Upper lobe of left lung (tissue), 6 donors: ENCODE measurements around the gene AMZ1. TPM values are rescaled to one million over a fixed set of nuclear protein-coding genes. Genes with fewer than 3 reads are reported as not detected.
A peak's percentile ranks its signal among the peaks of the same experiment; 100 is the strongest.

Experiments used
- ATAC-seq, 2 donors: fragments of 200-7000 bp; cut with Tn5 transposase; one replicate each; pipeline ENCODE4 v1.9.1; 2022; ENCODE audit warnings: mild to moderate bottlenecking in 2 of 2, moderate library complexity in 2 of 2; ENCODE audit not compliant: low FRiP score in 2 of 2
- DNase-seq, 2 donors: peaks; one replicate each; pipeline ENCODE4 v3.0.0-alpha.2; 2019 to 2020
- H3K27ac ChIP-seq, 4 donors: fragments of 200-600 bp; sonication (generic); one replicate each; pipeline ENCODE4 v1.5.1; 2016 to 2019
- H3K27me3 ChIP-seq, 4 donors: fragments of 200-600 bp; sonication (generic); one replicate each; pipeline ENCODE4 v1.5.1; 2017 to 2019
- H3K36me3 ChIP-seq, 4 donors: fragments of 200-600 bp; sonication (generic); one replicate each; pipeline ENCODE4 v1.5.1; 2016 to 2019
- H3K4me1 ChIP-seq, 4 donors: fragments of 200-600 bp; sonication (generic); one replicate each; pipeline ENCODE4 v1.5.1; 2018 to 2019
- H3K4me3 ChIP-seq, 4 donors: fragments of 200-600 bp; sonication (generic); one replicate each; pipeline ENCODE4 v1.5.1; 2017 to 2019; ENCODE audit warnings: mild to moderate bottlenecking in 2 of 4, moderate library complexity in 1 of 4
- H3K9me3 ChIP-seq, 4 donors: fragments of 200-600 bp; sonication (generic); one replicate each; pipeline ENCODE4 v1.5.1; 2018 to 2019
- EP300 ChIP-seq, 4 donors: sonication (generic); formaldehyde crosslinking; IDR thresholded peaks; one replicate each; pipeline ENCODE4 v1.5.1; 2017; ENCODE audit warnings: antibody characterized with exemption in 4 of 4, control low read depth in 2 of 4
- POLR2A ChIP-seq, 4 donors: fragments of 450-650 bp; IDR thresholded peaks; one replicate each; pipeline ENCODE4 v1.5.1; 2016 to 2017; ENCODE audit warnings: antibody characterized with exemption in 4 of 4, mild to moderate bottlenecking in 2 of 4
- POLR2AphosphoS5 ChIP-seq, 2 donors: sonication (generic); formaldehyde crosslinking; IDR thresholded peaks; one replicate each; pipeline ENCODE4 v1.5.1; 2017; ENCODE audit warnings: antibody characterized with exemption in 2 of 2
- WGBS, 2 donors: methylation state at CpG; one replicate each; pipeline ENCODE4 v1.1.5; 2017 to 2018; 5-methylcytosine and 5-hydroxymethylcytosine counted together
- total RNA-seq, 6 donors: library from RNA; depleted of rRNA in 4 of 6; stranded (reverse); fragments of >200 nt in 4 of 6; gene quantifications; one replicate each; pipeline versions ENCODE4 v1.1.0 to v1.2.1, GENCODE V29; 2016 to 2021
- TF ChIP-seq, protein P1 (sequence below), 6 experiments: fragments of 450-650 bp in 4 of 6; fragments of 200-600 bp in 2 of 6; sonication (generic) in 2 of 6; IDR thresholded peaks; one replicate each; pipeline ENCODE4 v1.5.1; 2016 to 2019; ENCODE audit warnings: antibody characterized with exemption in 6 of 6
- donor health status: DM: no; HTN: no; CAD: no; lungs with moderate emphysema.
- donor health status: DM: no; HTN: yes; CAD: no; lungs with severe emphysema.

Gene AMZ1
- total RNA-seq, 6 donors from 2014 or later = 0.30 to 16.6 (median 5.3) TPM

DNA sequence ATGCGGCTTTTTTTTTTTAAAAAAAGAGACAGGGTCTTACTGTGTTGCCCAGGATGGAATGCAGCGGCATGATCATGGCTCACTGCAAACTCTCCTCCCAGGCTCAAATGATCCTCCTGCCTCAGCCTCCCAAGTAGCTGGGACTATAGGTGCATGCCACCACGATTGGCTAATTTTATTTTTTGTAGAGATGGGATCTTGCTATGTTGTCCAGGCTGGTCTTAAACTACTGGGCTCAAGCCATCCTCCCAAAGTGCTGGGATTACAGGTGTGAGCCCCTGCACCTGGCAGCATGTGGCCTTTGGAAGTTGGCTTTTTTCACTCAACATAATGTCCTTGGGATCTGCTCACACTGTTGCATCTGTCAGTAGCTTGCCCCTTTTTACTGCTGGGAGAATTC is 65.1 kb downstream of the AMZ1 start:
- no peaks in the 10 kb centered on the region for H3K9me3 ChIP-seq
- no peak overlapping the region for H3K4me3 ChIP-seq
- peaks cover 6 to 14% (median 9%) of the 10 kb centered on the region in 4 donors for H3K4me1 ChIP-seq
- ATAC-seq (no peak), DNase-seq (no peak)
- no peaks in the 10 kb centered on the region for H3K27me3 ChIP-seq
- TF ChIP-seq, protein P1, sequence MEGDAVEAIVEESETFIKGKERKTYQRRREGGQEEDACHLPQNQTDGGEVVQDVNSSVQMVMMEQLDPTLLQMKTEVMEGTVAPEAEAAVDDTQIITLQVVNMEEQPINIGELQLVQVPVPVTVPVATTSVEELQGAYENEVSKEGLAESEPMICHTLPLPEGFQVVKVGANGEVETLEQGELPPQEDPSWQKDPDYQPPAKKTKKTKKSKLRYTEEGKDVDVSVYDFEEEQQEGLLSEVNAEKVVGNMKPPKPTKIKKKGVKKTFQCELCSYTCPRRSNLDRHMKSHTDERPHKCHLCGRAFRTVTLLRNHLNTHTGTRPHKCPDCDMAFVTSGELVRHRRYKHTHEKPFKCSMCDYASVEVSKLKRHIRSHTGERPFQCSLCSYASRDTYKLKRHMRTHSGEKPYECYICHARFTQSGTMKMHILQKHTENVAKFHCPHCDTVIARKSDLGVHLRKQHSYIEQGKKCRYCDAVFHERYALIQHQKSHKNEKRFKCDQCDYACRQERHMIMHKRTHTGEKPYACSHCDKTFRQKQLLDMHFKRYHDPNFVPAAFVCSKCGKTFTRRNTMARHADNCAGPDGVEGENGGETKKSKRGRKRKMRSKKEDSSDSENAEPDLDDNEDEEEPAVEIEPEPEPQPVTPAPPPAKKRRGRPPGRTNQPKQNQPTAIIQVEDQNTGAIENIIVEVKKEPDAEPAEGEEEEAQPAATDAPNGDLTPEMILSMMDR (IDR thresholded peaks at IDR 0.05) = no peak
- no peak for TF ChIP-seq POLR2A (IDR thresholded peaks at IDR 0.05)
- no peak for TF ChIP-seq POLR2AphosphoS5 (IDR thresholded peaks at IDR 0.05)
- no peak for TF ChIP-seq EP300 (IDR thresholded peaks at IDR 0.05)
- H3K36me3 ChIP-seq = no peaks in the 10 kb centered on the region
- WGBS, 2 donors = 93 to 96% methylated on average over 3 of the region's 3 CpGs
- H3K27ac ChIP-seq = no peak overlapping the region

DNA sequence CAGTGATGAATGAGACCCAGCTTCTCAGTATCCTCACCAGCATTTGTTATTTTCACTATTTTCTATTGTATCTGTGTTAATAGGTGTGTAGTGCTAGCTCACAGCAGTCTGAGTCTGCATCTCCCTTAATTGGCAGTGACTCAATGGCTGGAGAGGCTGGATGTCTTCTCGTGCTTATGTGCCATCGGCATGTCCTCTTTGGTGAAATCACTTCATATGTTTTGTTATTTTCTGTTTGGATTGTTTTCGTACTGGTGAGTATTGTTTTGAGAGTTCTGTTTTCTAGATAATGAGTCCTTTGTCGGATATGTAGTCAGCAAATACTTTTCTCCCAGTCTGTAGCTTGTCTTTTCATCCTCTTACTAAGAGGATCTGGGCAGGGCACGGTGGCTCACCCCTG is 66.1 kb downstream of the AMZ1 start:
- Histone ChIP-seq H3K4me1 (peaks cover 16 to 21% (median 17%) of the 10 kb centered on the region in 4 donors), H3K9me3 (no peaks in the 10 kb centered on the region), H3K27ac (no peak overlapping the region), H3K4me3 (no peak overlapping the region), H3K27me3 (no peaks in the 10 kb centered on the region), H3K36me3 (no peaks in the 10 kb centered on the region)
- ATAC-seq (no peak), DNase-seq (no peak)
- TF ChIP-seq EP300 (IDR thresholded peaks at IDR 0.05) (no peak), POLR2A (IDR thresholded peaks at IDR 0.05) (no peak), POLR2AphosphoS5 (IDR thresholded peaks at IDR 0.05) (no peak)
- 94 to 96% methylated on average over 5 of the region's 5 CpGs for WGBS, 2 donors

DNA sequence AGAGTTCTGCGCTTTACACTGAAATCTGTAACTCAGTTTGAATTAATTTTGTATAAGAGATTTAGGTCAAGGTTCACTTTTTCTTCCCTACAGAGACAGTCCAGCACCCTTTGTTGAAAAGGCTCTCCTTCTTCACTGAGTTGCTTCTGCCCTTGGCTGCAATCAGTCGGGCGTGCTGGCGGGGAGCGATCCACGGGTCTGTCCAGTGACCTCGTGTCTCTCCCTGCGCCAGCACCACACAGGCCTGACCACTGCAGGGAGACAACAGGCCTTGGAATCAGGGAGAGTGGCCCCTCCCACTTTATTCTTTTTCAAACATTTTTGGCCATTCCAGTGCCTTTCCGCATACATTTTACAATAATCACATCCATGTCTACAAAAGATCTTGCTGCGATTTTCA is 66.9 kb downstream of the AMZ1 start:
- H3K4me3 ChIP-seq = no peak overlapping the region
- WGBS, 2 donors = 95 to 96% methylated on average over 10 of the region's 10 CpGs
- DNase-seq (peak in 1 of 2 donors; percentile 58), ATAC-seq (no peak)
- H3K9me3 ChIP-seq = no peaks in the 10 kb centered on the region
- TF ChIP-seq POLR2AphosphoS5 (IDR thresholded peaks at IDR 0.05) (no peak), POLR2A (IDR thresholded peaks at IDR 0.05) (no peak), EP300 (IDR thresholded peaks at IDR 0.05) (no peak)
- TF ChIP-seq, protein P1 (IDR thresholded peaks at IDR 0.05) = no peak
- H3K27ac ChIP-seq = no peak overlapping the region
- no peaks in the 10 kb centered on the region for H3K36me3 ChIP-seq
- H3K4me1 ChIP-seq = peaks cover 24 to 30% (median 24%) of the 10 kb centered on the region in 4 donors
- no peaks in the 10 kb centered on the region for H3K27me3 ChIP-seq

DNA sequence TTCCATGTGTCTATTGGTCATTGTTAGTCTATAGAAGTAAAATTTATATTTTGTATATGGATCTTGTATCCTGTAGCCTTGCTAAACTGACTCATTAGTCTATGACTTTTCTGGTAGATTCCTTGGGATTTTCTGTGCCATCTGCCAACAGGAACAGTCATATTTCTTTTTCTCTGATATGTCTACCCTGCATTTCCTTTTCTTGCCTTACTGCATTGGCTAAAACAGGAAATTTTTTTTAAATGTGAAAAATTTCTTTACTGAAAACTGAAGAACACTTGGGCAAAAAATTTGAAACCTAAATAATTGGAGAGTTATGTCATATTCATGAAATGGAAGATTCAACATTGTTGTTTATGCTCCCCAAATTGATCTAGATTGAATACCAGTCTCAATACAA is 67.5 kb downstream of the AMZ1 start:
- Histone ChIP-seq H3K27ac (no peak overlapping the region), H3K4me1 (peaks cover 30 to 36% (median 31%) of the 10 kb centered on the region in 4 donors), H3K4me3 (no peak overlapping the region), H3K9me3 (no peaks in the 10 kb centered on the region), H3K36me3 (no peaks in the 10 kb centered on the region), H3K27me3 (no peaks in the 10 kb centered on the region)
- TF ChIP-seq POLR2A (IDR thresholded peaks at IDR 0.05) (no peak), EP300 (IDR thresholded peaks at IDR 0.05) (no peak), POLR2AphosphoS5 (IDR thresholded peaks at IDR 0.05) (no peak)
- TF ChIP-seq, protein P1 (IDR thresholded peaks at IDR 0.05) = no peak
- DNase-seq = no peak
- no peak for ATAC-seq

DNA sequence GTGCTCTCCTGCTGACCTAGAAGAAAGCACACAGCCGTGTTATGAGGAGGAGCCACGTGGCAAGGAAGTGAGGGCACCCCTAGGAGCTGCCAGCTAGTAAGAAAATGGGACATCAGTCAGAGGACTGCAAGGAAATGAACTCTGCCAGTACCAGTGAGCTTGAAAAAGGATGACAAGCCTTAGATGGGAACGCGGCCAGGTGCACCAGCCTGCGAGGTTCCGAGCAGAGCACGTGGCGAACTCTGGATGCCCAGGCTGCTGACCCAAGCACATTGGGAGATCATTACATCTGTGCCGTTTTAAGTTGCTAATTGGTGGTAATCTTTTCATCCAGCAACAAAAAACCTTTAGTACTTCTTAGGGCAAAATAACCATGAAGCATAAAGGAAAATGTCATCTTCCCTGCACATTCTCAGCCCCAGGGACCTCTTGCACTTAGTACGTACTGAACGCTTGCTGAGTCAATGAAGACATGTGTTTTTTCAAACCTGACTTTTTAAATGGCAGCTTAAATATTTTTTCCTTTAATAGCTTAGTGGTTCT is 69.4 kb downstream of the AMZ1 start:
- peaks cover 39 to 48% (median 44%) of the 10 kb centered on the region in 4 donors for H3K4me1 ChIP-seq

More for the DNA sequence above, 69.4 kb downstream of the AMZ1 start:
- Histone ChIP-seq H3K27ac (peak overlapping the region; percentile 64 to 83 (median 74)), H3K9me3 (no peaks in the 10 kb centered on the region), H3K36me3 (peaks cover 0 to 3% (median 0%) of the 10 kb centered on the region in 4 donors), H3K27me3 (no peaks in the 10 kb centered on the region), H3K4me3 (no peak overlapping the region)
- no peak for ATAC-seq
- TF ChIP-seq POLR2AphosphoS5 (IDR thresholded peaks at IDR 0.05) = no peak
- TF ChIP-seq, protein P1 (IDR thresholded peaks at IDR 0.05) = no peak
- TF ChIP-seq EP300 (IDR thresholded peaks at IDR 0.05) = no peak
- TF ChIP-seq POLR2A (IDR thresholded peaks at IDR 0.05) = no peak
- no peak for DNase-seq
- 69 to 76% methylated on average over 11 of the region's 11 CpGs for WGBS, 2 donors
